ENCODE measurements around the gene ATP6V1G2. TPM values are rescaled to one million over a fixed set of nuclear protein-coding genes. Genes with fewer than 3 reads are reported as not detected.

Gene ATP6V1G2
- polyA plus RNA-seq, 4 donors, result 6.4 to 10.5 (median 6.5) TPM

Other genes starting within 250 kb of the ATP6V1G2 start
- gene HLA-B, start 189.4 kb downstream of the ATP6V1G2 start, polyA plus RNA-seq (ENCODE audit: insufficient read length in 4 of 4), result 100 to 1,000 TPM; 118 to 163 (median 137) TPM
- 10 to 100 TPM in 1 of 4 donors, 1 to 10 TPM in 3; 3.6 to 10.9 (median 8.0) TPM for gene MICA, start 143.0 kb downstream of the ATP6V1G2 start, polyA plus RNA-seq (ENCODE audit: insufficient read length in 4 of 4)
- 1 to 10 TPM in 2 of 4 donors, under 1 TPM in 2; 0.45 to 1.8 (median 0.88) TPM for gene MICB, start 48.5 kb downstream of the ATP6V1G2 start, polyA plus RNA-seq (ENCODE audit: insufficient read length in 4 of 4)
- 10 to 100 TPM; 15.4 to 24.2 (median 18.0) TPM for gene MCCD1, start 17.6 kb downstream of the ATP6V1G2 start, polyA plus RNA-seq (ENCODE audit: insufficient read length in 4 of 4)
- 100 to 1,000 TPM; 462 to 709 (median 569) TPM for gene DDX39B, start 4.6 kb downstream of the ATP6V1G2 start, polyA plus RNA-seq (ENCODE audit: insufficient read length in 4 of 4)
- 10 to 100 TPM; 18.4 to 29.0 (median 25.5) TPM for gene NFKBIL1, start 1.0 kb upstream of the ATP6V1G2 start, polyA plus RNA-seq (ENCODE audit: insufficient read length in 4 of 4)
- under 1 TPM; 0.24 to 0.39 (median 0.31) TPM for gene LTA, start 25.7 kb upstream of the ATP6V1G2 start, polyA plus RNA-seq (ENCODE audit: insufficient read length in 4 of 4)
- under 1 TPM in 1 of 4 donors, not detected in 3; 0.49 TPM for gene TNF, start 29.0 kb upstream of the ATP6V1G2 start, polyA plus RNA-seq (ENCODE audit: insufficient read length in 4 of 4)
- 1 to 10 TPM in 3 of 4 donors, under 1 TPM in 1; 0.88 to 2.3 (median 2.0) TPM for gene LTB, start 35.8 kb upstream of the ATP6V1G2 start, polyA plus RNA-seq (ENCODE audit: insufficient read length in 4 of 4)
- 1 to 10 TPM; 4.2 to 6.2 (median 5.0) TPM for gene LST1, start 39.7 kb upstream of the ATP6V1G2 start, polyA plus RNA-seq (ENCODE audit: insufficient read length in 4 of 4)
- under 1 TPM in 3 of 4 donors, not detected in 1; 0.16 to 0.52 (median 0.25) TPM for gene NCR3, start 46.4 kb upstream of the ATP6V1G2 start, polyA plus RNA-seq (ENCODE audit: insufficient read length in 4 of 4)
- 10 to 100 TPM; 61.0 to 92.7 (median 73.5) TPM for gene AIF1, start 68.6 kb upstream of the ATP6V1G2 start, polyA plus RNA-seq (ENCODE audit: insufficient read length in 4 of 4)
- 100 to 1,000 TPM; 129 to 238 (median 197) TPM for gene PRRC2A, start 74.1 kb upstream of the ATP6V1G2 start, polyA plus RNA-seq (ENCODE audit: insufficient read length in 4 of 4)
- 100 to 1,000 TPM; 218 to 274 (median 261) TPM for gene BAG6, start 106.1 kb upstream of the ATP6V1G2 start, polyA plus RNA-seq (ENCODE audit: insufficient read length in 4 of 4)
- gene APOM, start 109.3 kb upstream of the ATP6V1G2 start, polyA plus RNA-seq (ENCODE audit: insufficient read length in 4 of 4), result 100 to 1,000 TPM in 3 of 4 donors, 10 to 100 TPM in 1; 89.9 to 124 (median 104) TPM
- 10 to 100 TPM; 17.9 to 24.3 (median 21.4) TPM for gene C6orf47, start 114.2 kb upstream of the ATP6V1G2 start, polyA plus RNA-seq (ENCODE audit: insufficient read length in 4 of 4)
- gene GPANK1, start 118.4 kb upstream of the ATP6V1G2 start, polyA plus RNA-seq (ENCODE audit: insufficient read length in 4 of 4), result 10 to 100 TPM; 25.2 to 33.9 (median 29.5) TPM
- 100 to 1,000 TPM; 224 to 234 (median 228) TPM for gene CSNK2B, start 119.5 kb upstream of the ATP6V1G2 start, polyA plus RNA-seq (ENCODE audit: insufficient read length in 4 of 4)
- gene LY6G5B, start 123.4 kb upstream of the ATP6V1G2 start, polyA plus RNA-seq (ENCODE audit: insufficient read length in 4 of 4), result 10 to 100 TPM in 3 of 4 donors, 1 to 10 TPM in 1; 9.0 to 37.0 (median 19.2) TPM
- gene LY6G5C, start 134.5 kb upstream of the ATP6V1G2 start, polyA plus RNA-seq (ENCODE audit: insufficient read length in 4 of 4), result 1 to 10 TPM; 2.4 to 5.6 (median 3.0) TPM
- gene ABHD16A, start 156.7 kb upstream of the ATP6V1G2 start, polyA plus RNA-seq (ENCODE audit: insufficient read length in 4 of 4), result 10 to 100 TPM; 54.3 to 74.8 (median 61.5) TPM
- under 1 TPM; 0.21 to 0.81 (median 0.57) TPM for gene LY6G6F, start 160.3 kb upstream of the ATP6V1G2 start, polyA plus RNA-seq (ENCODE audit: insufficient read length in 4 of 4)
- under 1 TPM in 1 of 4 donors, not detected in 3; 0.65 TPM for gene LY6G6D, start 168.7 kb upstream of the ATP6V1G2 start, polyA plus RNA-seq (ENCODE audit: insufficient read length in 4 of 4)
- gene LY6G6C, start 175.1 kb upstream of the ATP6V1G2 start, polyA plus RNA-seq (ENCODE audit: insufficient read length in 4 of 4), result 1 to 10 TPM in 1 of 4 donors, under 1 TPM in 2, not detected in 1; 0.32 to 1.4 (median 0.47) TPM
- 1 to 10 TPM in 3 of 4 donors, under 1 TPM in 1; 0.72 to 2.4 (median 1.5) TPM for gene MPIG6B, start 176.8 kb upstream of the ATP6V1G2 start, polyA plus RNA-seq (ENCODE audit: insufficient read length in 4 of 4)
- 100 to 1,000 TPM; 163 to 243 (median 200) TPM for gene DDAH2, start 182.7 kb upstream of the ATP6V1G2 start, polyA plus RNA-seq (ENCODE audit: insufficient read length in 4 of 4)
- gene CLIC1, start 189.9 kb upstream of the ATP6V1G2 start, polyA plus RNA-seq (ENCODE audit: insufficient read length in 4 of 4), result 100 to 1,000 TPM; 251 to 323 (median 297) TPM
- gene MSH5, start 193.4 kb upstream of the ATP6V1G2 start, polyA plus RNA-seq (ENCODE audit: insufficient read length in 4 of 4), result 10 to 100 TPM; 13.1 to 58.4 (median 30.9) TPM
- 10 to 100 TPM in 2 of 4 donors, 1 to 10 TPM in 2; 4.2 to 12.9 (median 7.3) TPM for gene SAPCD1, start 216.0 kb upstream of the ATP6V1G2 start, polyA plus RNA-seq (ENCODE audit: insufficient read length in 4 of 4)
- 10 to 100 TPM in 2 of 4 donors, 1 to 10 TPM in 2; 8.1 to 10.7 (median 9.6) TPM for gene VWA7, start 230.7 kb upstream of the ATP6V1G2 start, polyA plus RNA-seq (ENCODE audit: insufficient read length in 4 of 4)
- gene VARS1, start 249.1 kb upstream of the ATP6V1G2 start, polyA plus RNA-seq (ENCODE audit: insufficient read length in 4 of 4), result 10 to 100 TPM; 51.9 to 64.8 (median 55.2) TPM